IPS-11a (cell line): ENCODE measurements around the gene SCN5A.
"Not testable (repeated sequence)": the region's sequence is repeated elsewhere in the genome, so short reads cannot be mapped to it uniquely, and the experiment has no call there.

Experiments
- H3K4me3 ChIP-seq: one replicate; pipeline ENCODE4 v1.5.1; 2013; ENCODE audit warnings: low read depth, low read length, control low read depth

SCN5A gene

DNA sequence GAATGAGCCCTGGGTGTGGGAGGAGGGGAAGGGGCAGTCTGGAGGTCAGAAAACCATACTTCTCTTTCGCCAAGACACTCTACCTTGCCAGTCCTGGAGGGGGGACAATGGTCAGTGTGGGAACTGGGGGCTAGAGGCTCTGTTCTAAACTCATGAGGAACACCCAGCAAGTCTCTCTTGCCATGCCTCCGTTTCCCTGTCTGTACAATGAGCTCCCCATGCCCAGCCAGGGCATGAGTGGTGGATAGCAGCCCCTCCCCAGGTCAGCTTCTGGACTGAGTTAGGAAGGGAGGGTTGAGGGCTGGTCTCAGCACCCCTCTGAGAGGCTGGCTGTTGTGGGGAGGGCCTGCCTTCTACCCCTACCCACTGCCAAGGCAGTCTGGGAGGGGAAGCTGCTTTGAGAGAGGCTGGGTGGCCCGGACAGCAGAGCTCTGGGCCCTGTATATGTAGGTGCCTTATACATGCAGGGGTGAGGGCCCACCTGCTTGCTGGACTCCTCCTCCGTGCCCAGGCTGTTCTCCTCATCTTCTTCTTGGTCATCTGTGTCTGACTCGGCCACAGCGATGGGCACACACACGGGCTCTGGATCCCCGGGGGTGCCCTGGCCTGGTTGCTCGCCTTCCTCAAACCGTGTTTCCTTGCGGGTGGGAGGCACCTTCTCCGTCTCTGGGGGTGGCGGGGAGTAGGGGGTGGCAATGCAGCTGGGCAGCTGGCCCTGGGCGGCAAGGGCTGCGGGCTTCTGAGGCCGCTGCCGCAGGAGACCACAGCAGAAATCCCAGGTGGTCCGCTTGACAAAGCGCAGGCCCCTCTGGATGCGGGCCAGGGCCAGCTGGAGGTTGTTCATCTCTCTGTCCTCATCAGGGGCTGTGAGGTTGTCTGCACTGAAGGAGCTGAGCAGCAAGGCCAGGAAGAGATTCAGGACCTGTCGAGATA is 68.8 kb downstream of the SCN5A start:
- H3K4me3 ChIP-seq = no peak overlapping the region

DNA sequence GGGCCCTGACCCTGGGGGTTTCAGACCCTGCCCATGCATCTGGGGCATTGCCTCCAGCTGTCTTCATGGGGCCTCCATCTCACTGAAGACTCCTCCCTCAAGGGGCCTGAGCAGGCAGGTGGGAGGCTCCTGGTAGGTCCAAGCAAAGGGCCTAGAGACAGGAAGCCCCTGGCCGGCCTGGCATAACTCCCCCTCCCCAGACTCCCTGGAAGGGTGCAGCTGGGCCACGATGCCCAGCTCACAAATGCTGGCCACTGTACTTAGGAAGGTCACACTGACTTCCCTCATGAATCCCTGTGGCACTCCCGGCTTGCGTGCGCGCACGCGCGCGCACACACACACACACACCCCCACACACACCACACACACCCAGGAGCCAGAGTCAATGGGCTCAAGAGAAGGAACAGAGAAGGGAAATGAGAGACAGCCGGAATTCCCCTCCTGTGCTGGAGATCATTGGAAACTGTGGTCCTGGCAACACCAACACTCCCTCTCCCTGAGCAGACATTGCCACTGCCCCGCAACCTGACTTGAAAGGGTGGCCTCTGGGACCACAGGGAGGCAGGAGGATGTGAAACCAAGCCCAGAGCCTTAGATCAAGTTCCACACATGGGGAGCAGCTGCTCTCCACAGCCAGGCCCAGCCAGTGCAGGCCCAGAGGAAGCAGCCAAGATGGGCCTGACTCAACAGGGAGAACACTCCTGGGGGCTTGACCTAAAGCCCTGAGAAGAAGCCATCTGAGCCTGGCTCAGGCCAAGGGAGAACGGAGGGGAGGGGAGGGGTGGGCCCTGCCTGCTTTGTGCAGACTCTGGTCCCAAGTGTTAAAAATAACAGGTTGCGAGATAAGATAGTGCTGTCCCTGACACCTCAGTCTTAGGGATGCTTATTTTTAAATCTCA is 69.7 kb downstream of the SCN5A start:
- no peak overlapping the region for H3K4me3 ChIP-seq

DNA sequence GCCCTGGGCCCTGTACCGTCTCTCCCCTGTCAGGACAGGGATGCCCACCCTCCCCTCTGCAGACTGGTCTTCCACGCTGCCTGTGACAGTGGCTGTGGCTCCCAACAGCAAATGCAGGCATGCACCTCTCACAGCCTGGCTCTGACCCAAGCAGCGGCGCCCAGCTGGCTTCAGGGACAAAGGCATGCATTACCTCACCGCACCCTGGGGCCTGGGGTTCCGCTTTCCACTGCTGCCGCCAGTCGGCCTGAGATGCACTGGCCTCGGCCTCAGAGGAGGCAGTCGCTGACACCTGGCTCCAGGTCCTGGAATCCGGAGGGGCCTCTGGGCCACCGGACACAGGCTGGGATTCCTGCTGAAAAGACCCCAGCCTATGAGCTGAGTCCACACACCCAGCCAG is 70.3 kb downstream of the SCN5A start:
- no peak overlapping the region for H3K4me3 ChIP-seq

DNA sequence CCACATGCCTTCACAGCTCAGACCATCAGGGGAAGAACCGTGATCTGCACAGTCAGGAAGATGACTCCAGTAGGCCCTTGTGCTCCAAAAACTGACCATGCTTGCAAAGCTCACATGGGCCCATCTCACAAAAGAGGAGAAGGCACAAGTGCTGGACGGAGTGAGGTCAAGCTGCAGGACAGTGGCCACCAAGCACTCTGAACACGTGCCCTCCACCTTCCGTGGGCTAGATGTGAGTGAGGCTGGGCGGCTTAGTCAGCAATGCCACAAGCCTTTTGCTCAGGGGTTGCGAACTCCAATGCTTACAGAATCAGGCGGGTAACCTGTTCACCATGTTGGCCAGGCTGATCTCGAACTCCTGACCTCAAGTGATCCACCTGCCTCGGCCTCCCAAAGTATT is 70.9 kb downstream of the SCN5A start:
- H3K4me3 ChIP-seq = no peak overlapping the region

DNA sequence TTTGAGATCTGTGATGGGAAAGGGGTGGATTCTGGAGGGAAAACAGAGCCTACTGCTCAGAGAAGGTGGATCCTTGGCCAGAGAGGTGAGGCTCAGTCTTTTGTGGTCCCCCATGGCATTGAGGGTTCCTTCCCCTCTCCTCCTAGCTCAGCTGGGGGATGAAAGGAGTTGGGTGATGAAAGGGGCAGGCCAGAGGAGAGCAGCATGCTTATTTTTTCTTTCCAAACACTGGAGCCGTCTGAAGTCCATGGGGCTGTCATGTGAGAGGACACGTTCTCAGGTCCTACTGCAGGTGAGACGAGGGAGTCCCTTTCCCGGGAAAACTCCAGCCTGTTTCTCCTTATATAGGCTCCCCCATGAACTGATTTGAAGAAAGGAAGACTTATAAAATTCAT is 71.4 kb downstream of the SCN5A start:
- H3K4me3 ChIP-seq = no peak overlapping the region

DNA sequence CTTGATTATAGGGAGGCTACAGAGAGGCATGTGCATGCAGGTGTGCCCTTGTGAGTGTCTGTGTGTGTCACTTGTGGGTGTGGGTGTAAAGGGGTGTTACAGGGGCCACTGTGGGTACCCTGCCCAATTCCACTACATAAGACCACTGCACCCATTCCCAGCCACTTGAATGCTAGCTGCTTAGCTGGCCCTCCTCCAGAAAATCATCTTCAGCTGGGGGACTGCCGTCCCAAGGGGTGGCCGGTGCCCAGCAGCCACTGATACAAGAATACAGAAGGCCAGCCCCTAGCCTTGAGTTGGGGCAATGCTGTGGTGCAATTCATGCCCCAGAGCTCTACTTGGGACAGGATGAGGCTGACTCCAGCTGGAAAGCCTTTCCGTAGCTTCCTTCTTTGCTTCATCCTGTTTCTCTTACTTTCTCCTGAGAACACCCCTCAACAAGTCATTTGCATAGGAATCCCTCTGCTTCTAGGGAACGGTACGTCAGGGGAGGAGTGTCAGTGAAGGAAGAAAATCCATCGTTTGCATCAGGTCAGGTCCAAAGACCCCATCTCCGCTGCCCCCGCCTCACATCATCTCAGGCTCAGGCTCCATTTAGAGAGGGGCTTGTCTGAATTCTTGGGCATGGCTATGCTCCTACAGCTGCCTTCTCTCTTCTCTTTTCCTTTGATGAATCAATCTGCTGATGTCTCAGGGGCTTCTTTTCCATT is 72.0 kb downstream of the SCN5A start:
- H3K4me3 ChIP-seq = no peak overlapping the region

DNA sequence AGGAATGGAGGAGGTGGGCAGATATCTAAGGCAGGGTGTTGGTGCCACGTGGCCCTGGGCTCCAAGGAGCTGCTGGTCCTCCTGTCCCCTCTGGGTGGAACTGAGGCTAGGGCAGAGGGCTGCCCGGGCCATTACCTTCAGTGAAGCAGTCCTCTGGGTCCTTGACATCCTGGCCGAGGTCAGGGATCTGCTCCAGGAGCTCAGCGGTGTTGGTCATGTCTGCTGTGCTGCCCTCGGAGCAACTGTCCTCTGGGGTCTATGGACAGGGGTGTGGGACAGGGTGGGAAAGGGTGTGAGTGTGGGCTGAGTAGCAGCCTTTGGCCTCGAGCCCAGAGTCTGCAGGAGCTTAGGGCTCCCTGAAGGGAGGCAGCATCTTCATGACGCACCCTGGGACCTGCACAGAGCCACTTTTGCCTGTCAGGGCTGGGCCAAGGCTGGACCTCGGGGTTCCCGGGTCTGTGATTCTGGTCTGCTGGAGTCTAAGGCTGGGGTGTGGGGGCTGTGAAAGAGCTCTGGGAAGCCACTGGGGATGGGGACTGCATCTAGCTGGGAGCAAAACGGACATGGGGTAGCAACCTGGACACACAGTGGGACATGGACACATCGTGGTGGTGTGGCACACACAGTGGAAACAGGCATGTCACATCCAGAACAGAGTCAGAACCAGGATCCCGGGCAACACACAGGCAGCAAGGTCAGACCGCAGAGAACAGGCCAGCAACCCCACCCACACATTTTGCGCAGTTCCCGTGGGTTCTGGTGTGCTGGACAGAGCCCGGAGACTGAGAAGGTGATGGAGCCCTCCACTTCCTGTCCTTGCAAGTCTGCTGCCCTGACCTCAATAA is 72.7 kb downstream of the SCN5A start:
- H3K4me3 ChIP-seq = no peak overlapping the region

DNA sequence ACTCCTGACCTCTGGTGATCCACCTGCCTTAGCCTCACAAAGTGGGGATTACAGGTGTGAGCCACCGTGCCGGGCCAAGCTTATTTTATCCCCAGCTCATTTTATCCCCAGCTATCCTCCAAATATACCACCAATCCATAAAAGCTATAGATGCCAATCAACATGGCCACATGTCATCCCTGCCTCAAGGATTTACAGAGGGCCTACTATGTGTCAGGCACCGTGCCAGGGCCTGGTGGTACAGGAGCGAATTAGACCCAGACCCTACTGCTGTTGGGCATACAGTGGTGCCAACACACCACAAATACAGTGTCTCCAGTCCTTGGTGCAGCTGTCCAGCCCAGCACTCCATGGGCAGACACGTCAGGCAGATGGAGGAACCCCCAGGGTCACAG is 73.4 kb downstream of the SCN5A start:
- H3K4me3 ChIP-seq = no peak overlapping the region

DNA sequence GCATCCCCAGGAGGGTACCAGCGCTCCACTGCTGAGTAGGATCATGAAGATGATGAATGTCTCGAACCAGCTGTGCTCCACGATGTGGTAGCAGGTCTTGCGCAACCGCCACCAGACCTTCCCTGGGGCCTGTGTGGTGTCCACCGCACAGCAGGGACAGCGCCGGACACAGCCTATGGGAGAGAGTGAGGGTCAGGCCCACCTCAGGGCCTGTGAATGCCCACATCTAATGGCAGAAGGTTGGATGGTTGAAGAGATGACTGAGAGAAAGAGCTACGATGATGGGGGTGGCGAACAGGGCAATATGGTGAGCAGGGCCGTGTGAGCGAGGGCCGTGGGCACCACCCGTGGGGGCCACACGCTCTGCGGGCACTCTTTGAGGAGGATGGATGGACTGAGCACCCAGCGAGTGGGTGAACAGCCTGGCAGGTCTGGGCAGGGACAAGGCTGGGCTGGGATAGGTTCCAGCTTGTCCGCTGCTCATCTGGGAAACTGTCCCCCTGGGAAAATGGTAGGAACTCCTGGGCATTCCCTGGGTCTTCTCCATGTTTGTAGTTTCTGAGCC is 74.1 kb downstream of the SCN5A start:
- H3K4me3 ChIP-seq = no peak overlapping the region

DNA sequence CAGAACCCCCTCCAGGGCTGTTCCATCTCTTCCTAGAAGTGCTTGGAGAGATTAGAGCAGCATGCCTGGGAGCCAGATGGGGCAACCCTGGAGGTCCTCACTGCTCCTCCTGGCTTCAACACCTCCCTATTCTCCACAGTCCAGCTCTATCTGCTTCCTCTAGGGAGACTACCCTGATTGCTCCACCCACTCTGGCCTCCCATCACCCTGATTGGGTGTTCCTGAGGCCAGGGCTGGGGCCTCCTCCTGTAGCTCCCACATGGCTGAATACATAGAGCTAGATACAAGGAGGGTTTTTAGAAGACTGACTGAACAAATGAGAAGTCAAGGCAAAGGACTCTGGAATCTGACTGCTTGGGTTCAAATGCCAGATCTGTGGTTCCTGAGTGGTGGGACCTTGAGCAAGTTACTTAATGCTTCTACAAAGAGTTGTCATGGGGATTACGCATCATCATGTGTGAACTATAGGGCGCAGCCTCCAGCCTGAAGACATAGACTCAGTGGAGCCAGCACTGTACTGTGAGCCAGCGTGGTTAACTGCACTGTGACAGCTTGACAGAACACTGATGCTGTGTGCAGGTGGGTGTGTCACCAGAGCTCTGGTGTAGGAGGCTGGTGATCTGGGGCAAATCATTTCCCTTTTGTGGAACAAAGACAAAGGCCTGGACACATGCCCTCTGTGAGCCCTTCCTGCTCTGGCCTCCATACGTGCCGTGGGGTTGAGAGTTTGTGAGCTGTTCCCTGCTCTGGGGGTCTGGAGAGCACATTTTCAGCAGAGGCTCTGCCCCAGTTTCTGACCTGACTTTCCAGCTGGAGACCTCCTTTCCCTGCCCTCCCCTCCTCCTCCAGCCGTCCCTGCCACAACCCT is 74.8 kb downstream of the SCN5A start:
- H3K4me3 ChIP-seq = no peak overlapping the region

DNA sequence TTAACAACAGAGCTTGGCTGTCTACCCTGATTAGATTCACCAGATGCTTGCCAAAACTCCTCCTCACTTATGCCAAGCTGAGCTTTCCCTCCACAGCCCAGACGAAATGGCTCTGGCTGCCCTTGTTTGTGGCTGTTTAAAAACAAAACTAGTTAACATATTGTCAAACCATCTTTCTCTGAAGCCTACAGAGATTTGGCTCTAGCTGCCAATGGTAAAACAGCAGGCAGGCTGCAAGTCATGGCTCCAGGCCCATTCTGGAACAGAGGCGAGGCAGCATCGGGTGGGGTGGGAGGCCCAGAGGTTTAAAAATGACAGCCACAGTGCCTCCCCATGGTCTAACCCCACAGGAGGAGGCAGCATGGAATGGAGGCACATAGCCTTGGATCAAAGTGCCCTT is 75.9 kb downstream of the SCN5A start:
- no peak overlapping the region for H3K4me3 ChIP-seq

DNA sequence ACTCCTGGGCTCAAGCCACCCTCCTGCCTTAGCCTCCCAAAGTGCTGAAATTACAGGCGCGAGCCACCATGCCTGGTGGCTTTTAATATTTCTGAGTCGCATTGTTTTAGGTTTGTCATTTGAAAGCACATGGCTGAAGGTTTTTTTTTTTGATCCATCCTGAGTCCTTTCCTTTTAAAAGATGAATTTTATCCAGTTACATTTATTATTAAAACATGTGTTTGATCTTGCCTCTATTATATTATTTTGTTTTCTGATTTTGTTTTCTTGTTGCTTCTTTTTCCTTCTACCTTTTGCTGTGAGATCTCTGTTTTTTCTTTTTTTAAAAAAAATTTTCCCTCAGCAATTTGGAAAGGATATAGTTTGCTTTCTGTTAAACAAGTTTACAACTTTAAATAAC is 76.4 kb downstream of the SCN5A start:
- no peak overlapping the region for H3K4me3 ChIP-seq

DNA sequence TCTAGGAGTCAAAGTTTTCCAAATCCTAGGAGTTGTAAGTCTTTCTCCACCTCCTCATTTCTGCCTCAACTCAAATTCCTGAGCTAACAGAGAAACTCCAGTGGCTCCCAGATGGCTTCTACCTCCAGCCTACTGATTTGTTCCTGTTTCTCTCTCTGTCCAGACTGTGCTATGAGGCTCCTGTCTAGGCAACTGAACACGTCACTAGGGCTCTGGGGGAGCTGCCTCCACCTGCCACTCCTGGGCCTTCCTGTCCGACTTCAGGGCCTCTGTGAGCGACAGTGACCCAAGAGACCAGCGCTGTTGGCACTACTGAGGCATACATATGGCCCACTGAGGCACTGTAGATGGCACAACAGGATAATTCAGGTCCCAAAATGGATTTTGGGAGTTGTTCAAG is 82.0 kb downstream of the SCN5A start:
- no peak overlapping the region for H3K4me3 ChIP-seq

DNA sequence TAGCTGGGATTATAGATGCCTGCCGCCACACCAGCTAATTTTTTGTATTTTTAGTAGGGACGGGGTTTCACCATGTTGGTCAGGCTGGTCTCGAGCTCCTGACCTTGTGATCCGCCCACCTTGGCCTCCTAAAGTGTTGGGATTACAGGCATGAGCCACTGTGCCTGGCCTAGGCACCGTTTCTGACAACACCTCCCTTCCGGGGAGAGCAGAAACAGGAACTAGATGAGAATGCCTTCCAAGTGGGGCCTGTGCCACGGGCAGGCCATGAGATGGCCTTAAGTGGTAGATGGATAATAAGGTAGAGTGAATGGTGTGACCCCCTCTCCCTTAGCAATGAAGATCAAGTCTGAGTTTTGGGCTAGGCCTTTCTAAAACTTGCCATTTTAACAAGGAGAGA is 82.7 kb downstream of the SCN5A start:
- H3K4me3 ChIP-seq = not testable (repeated sequence)

DNA sequence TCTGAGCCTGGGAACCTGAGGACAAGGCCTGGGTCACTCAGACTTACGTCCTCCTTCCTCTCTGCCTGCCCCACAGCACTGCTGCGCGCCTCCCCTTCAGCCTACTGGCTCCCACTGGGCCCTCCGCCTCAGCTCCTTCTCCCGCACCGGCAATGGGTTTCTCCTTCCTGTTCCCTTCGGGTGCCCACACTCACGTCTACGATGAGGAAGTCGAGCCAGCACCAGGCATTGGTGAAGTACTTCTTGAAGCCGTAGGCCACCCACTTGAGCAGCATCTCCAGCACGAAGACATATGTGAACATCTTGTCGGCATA is 83.3 kb downstream of the SCN5A start:
- H3K4me3 ChIP-seq = no peak overlapping the region

DNA sequence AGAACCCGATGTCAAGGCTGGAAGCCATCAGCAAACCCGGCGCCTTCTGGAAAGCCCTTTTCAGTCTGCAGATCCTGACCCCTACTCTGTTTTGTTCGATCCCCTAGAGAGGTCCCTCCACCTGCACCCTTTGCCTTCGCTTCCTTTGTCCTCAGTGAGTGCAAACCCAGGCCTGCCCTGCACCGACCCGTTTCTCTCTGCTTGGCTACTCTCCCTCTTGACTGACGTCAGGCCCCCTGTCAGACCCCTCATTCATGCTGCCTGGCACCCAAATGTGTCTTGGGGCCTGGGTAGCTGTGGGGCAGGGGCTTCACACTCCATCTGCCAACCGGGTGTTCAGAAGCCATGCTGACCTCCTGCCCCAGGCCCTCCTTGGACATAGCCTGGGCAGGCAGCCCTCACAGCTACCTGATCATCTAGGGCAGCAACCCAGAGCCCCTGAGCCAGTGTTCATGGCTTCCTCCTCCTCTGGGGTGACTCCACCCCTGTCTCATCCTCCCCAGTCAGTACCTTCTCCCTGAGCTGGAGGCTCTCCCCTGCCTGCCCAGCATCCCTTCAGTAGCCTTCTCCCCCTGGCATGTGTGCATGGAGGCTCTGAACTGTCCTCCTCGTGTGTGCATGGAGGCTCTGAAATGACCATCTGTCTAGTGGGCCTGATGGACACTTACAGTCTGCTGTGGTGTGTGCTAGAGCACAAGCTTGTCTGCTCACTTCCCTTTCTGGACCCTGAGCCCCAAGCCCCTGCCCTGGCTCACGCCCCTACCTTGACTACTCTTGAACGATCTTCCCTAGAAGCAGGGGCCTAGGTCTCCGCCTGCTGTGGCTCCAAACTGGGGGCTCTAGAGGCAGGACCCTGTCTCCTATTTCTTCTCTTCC is 83.9 kb downstream of the SCN5A start:
- H3K4me3 ChIP-seq = no peak overlapping the region

DNA sequence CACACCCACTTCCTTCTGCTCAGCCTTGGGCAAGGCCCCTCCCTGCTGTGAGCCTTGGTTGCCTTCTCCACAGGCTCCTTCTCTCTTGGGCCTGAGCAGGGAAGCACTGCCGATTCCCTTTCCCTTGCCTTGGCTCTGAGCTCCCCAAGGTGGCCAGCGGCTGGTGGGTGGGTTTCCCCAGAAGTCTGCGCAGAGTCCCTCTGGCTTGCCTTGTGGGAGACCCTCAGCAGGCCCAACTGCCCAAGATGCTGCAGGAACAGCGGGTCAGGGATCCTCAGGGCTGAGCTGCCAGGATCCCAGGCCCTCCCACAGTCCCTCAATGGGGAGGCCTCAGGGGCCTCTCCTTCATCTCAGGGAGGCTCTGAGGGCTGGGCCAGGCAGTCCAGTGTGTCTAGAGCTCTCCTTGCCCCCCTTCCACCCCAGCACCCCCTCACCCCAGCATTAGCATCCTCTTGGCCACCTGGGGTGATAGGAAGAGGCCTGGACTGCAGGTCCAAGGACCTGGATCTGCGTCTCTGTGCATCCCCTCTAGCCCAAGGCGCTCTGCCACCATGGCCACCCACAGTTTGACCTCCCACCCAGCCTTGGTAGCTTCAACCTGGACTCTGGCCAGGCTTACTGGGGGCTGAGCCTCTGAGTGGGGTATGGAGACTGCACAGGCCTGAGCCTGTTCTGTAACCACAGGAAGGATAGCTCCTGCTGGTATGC is 84.7 kb downstream of the SCN5A start:
- H3K4me3 ChIP-seq = no peak overlapping the region

DNA sequence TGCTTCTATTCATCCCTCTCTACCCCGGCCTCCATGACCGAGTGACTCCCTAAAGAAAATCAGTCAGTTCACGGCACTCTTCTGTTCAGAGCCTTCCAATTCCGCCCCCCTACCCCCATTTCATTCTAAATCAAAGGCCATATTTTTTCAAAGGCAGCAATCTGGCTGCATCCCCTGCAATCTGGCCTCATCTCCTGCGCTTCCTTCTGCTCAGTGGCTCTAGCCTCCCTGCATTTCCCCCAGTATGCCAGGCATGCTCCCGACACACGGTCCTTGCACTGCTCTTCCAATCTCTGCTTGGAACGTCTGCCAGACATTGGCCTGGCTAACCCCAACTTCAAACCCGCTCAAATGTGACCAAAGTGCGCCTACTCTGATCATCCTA is 85.6 kb downstream of the SCN5A start:
- H3K4me3 ChIP-seq = no peak overlapping the region
